ENCODE results near the gene ELL2.

Gene ELL2

DNA sequence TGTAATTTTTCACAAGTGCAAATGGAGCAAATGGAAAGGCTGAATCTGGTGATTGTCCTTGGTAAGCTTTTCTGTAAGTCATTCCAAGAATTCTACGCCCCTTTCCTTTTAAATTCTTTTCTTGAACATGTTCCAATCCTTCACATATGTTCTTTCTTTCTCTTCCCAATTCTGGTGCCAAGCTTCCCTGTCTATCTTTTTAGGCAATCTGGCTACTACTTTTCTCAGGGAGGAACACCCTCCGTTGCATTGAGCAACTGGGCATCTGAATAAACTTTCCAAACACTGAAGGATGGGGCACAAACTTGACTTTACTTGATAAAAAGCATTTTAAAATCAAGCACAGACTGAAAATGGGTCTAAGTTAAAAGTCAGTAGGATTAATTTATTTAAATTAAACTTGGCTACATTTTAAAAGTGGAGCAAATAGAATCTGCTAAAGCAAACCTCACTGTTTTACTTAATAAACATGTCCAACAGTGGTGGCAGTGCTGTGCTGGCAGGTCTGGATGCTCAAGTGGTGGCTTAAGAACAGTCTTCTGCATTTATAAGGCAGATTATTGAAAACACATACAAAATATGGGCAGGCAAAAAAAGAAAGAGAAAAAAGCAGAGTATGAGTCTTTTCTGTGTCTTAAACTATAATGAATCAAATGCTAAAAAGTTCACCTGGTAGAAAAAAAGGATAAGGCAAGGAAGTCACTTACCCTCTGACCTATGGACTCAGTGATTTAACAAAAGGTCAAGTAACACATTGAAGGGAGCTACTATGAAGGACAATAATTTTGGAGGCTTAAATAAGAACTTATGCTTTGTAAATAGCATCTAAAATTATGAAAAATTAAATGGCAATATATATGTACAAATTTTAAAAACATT is 5.4 kb downstream of the ELL2 start:
- DNase-seq (ENCODE audit: low spot score): no peak

GRCh38 chr5:95954716-95955115 is 6.9 kb downstream of the ELL2 start:
- DNase-seq (ENCODE audit: low spot score): no peak

DNA sequence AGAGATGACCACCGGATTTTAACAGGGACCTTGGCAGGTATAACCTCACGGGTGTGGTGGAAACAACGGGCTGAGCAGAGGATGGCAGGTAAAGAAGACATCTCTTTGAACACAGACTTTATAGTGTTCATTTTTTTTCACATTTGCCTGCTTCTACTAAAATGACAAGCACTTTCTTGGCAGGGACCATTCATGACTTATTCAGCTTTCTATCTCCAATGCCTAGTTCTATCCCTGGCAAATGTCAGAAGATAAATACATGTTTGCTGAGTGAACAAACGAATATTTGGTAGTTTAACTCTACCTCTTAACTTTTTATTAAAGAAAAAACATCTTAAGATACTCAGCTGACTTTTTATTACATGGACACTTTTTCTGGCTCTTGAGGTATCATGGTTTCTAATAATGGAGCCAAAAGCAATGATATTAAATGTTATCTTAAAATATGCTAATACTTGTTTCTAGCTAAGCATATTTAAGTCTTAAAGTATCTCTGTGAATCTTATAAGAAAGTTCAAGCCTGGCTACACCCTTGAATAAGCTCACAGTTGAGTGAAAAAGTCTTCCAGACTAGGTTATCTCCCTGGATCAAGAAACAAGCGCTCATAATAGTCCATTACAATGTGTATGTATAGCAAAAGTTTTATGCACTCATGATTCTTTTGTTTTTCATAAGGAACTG is 8.5 kb downstream of the ELL2 start:
- no peak for DNase-seq (ENCODE audit: low spot score)

DNA sequence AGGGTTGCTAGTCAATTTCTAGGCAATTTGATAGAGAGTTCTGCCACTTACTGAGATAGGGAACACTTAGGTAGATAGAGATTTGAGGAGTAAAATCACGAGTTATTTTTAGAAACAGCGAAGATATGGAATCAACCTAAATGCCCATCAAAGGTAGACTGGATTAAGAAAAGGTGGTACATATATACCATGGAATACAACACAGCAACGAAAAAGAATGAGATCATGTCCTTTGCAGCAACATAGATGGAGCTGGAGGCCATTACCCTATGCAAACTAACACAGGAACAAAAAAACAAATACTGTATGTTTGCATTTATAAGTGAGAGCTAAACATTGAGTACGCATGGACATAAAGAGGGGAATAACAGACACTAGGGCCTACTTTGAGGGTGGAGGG is 9.7 kb downstream of the ELL2 start:
- DNase-seq (ENCODE audit: low spot score): no peak

DNA sequence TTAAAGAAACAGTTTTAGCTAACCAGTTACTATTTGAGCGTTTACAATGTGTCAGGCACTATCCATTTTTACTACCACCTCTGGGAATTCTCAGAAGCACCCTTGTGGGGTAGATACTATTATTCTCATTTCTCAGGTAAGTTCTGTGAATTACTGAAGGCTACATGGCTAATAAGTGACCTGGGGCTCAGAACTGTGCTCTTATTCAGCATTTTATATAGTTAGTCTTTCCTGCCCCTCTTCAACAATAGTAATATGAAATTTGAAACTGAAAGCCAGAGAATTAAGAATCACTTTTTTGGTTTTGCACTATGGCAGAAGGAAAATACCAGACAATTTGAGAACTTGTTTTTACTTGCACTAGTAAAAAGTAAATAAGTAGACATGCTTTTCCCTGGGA is 11.8 kb downstream of the ELL2 start:
- no peak for DNase-seq (ENCODE audit: low spot score)

DNA sequence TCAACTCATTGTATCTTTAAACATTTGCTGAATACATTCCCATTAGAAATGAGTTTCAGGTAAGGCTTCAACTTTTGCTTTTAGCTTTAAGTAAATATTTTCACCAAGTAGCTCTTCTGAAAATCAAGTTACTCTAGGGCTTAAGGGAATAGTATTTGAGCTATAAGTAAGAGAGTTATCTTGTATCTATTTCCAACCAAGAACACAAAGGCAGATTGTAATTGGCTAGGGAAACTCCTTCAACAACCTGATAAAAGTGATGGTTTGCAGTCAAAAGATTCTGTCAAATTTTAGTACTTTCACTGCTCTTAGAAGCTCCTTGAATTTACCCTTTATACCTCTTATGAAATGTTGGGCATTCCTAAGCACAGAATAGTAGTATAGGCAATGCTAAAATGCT is 13.0 kb downstream of the ELL2 start:
- no peak for DNase-seq (ENCODE audit: low spot score)

DNA sequence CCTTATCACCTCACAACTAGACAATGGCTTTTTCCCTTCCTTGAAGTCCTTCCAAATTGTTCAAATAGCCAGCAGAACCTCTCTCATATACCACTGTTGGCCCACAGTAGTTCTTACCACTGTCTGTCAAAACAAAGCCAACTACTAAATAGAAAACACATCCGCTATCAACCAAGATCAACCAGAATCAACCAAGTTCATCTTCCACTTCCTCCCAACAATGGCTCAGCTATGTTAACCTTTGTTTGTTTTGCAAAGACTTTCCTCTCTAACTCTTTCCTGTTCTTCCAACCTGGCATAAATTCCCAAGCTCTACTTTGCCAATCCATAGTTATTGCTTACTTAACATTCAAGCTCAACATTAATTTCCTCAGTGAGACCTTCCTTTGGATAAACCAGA is 15.2 kb downstream of the ELL2 start:
- no peak for DNase-seq (ENCODE audit: low spot score)

DNA sequence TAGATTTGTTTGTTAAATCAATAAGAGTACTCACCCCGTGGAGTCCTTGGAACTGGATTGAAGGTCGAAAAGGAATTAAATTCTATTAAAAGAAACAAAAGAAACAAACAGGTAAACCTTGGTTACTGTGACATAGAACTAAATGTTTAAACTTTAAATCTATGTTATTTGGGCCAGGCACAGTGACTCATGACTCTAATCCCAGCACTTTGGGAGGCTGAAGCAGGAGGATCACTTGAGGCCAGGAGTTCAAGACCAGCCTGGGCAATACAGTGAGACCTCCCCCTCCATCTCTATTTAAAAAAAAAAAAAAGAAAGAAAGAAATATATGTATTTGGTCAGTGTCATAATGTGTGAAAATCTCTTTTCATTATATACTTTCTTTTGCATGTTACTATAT is 18.7 kb downstream of the ELL2 start:
- no peak for DNase-seq (ENCODE audit: low spot score)

- DNase-seq (ENCODE audit: low spot score): no peak
Measured at GRCh38 chr5:95942414-95942813, 19.2 kb downstream of the ELL2 start.

DNA sequence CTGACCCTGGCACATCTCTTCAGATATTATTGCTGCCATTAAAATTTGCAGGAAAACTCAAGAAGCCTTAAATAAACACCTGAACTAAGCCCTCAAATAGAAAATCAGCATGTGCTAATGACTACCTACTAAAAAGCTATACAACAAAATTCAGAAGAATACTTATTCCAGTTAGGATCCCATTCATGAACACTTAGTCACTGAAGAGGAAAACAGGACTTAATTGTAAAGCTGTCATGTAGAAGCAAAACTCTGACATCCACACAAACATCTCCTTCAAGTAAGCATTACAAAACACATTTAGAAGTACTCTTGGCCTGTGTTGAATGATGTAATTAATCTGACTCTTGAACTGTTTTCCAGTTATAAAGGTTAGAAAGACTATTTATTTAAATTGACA is 19.9 kb downstream of the ELL2 start:
- DNase-seq (ENCODE audit: low spot score): no peak

DNA sequence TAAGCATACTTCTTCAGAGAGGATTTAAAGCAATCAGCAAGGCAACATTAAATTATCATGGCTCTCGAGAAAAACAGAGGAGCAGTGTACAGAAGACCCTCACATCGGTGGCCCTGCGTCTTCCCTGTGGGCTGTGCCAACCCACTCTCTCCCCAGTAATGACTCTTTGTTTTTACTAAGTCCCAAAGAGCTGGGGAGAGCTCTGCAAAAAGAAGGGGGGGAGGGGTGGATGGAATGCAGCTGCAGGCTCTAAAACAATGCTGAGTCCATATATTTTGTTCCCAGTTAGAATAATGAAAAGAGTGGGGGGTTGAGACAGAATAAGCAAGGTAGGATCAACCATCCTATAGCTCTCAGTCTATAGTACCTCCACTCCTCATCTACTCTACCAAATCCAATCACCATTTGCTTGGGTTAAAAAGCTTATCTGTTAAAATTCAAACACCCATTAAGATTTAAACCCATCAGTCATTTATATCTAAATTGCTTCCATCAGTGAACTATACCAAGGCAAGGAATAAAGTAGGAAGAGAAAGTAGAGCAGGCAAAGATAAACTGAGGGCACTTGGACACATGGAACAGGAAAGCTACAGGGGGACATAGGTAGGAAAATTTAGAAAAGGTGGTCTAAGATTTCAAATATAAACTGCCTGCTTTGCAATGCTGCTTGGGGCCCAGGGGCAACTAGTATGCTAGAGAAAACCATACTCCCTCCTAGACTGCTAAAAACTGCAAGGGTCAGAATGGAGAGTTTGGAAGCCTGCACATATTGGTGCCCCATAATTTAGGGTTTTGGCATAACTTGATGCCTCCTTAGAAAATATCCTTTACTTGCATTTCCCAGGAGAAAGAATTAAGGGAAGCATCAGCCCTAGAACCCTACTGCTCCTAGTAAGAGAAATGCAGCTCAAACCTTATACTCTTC is 20.6 kb downstream of the ELL2 start:
- no peak for DNase-seq (ENCODE audit: low spot score)

DNA sequence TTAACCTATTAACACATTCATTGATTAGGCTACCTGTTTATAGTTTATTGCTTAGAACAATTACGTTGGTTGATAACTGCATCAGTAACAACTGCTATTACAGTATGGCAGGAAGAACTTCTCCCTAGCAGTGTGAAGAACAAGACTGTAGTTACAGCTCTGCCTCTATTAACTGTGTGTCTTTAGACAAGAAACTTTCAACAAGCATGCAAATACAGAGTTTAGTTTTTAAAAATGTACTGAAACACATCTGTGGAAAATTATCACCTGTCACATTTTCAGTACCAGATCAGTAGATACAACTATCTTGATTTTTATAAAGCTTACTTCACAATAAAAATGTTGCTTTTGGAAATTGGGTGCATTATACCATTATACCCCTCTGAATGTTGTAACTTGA is 22.2 kb downstream of the ELL2 start:
- no peak for DNase-seq (ENCODE audit: low spot score)

DNA sequence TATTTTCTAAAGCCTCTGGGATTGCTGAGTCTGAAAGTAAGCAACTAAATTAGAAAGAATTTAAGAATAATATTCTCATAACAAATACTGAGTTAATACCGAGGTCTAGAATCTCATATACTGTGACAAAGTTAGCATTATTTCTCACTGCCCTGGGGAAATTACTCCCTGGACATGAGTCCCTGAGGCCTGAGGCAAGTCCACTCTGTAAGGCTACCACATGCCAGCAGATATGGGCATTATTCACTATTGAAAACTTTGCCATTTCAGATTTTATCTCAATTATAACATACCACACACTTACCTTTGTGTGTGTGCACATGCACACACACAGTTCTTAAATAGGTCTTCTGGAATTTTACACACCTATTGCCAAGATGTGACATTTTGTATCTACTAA is 22.9 kb downstream of the ELL2 start:
- no peak for DNase-seq (ENCODE audit: low spot score)

- DNase-seq (ENCODE audit: low spot score): no peak
Measured at GRCh38 chr5:95938347-95938746, 23.3 kb downstream of the ELL2 start.

DNA sequence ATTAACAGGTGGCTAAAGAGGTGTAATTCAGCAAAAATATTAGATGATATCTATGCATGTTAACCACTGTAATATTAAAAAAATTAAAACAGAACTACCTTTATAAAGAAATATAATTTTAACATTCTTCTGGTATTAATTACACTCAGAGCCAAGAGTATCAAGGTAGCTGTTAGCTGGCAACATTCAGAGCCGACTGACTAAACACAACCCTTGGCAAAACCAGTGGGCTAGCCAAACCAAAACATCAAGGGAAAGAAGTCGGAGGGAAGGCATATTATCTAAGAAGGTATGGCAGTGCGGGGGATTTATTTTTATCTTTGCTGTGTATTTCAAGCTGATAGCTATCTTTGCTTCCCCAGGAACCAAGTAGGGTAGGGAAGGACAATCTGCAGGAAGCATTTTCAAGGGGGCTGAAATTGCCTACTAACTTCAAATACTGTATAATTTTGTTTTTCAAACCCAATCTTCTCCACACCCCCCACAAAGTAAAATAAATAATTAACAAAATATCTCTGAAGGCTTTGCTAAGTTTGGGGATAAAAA is 24.0 kb downstream of the ELL2 start:
- DNase-seq (ENCODE audit: low spot score): no peak

DNA sequence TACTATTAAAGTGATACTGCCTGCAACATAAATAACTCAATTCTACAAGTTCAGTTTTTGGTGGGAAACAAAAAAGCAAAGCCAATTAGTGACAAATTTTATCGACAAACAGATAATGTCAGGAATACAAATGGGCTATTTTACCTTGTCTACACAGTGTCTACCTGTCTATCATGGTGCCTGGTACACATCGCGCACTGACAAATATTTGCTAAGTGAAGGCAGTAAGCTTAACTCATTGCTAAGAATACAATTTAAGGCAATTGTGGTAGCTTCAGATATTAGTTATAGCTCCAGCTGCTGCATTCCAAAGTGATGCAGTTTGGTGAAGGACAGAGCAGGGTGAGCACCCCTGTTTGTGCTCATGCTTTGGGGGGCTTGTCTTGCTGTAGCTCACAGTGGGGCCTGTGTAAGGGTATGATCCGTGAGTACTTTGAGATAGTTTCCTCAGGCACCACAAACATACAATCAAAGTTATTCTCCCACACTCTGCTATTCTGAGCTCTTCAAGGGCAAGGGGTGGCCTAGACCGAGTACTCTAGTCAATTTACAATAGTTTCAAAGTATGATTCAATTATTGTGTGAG is 24.7 kb downstream of the ELL2 start:
- DNase-seq (ENCODE audit: low spot score): no peak

DNA sequence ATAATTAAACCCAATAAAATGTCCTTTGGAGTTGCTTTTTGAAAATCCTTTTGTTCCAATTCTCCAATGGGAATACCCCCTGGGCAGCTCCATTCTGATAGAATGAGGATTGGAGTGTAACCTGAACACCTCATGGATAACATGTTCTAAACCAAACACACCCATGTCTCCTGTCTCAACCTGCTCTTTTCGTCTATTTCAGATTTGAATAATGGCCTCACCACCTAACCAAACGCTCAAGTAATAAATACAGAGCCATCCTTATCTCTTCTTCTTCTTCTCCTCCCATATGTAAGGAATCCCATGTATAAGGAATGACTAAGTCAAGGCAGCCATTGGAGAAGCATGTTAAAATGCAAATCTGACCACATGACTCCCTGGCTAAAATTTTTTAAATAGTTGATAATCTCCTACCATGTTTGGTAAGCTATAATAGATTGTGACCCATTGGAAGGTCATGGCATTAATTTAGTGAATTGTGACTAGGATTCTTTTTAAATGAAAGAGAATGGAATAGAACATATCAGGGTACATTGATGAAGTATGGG is 26.0 kb downstream of the ELL2 start:
- DNase-seq (ENCODE audit: low spot score): no peak

DNA sequence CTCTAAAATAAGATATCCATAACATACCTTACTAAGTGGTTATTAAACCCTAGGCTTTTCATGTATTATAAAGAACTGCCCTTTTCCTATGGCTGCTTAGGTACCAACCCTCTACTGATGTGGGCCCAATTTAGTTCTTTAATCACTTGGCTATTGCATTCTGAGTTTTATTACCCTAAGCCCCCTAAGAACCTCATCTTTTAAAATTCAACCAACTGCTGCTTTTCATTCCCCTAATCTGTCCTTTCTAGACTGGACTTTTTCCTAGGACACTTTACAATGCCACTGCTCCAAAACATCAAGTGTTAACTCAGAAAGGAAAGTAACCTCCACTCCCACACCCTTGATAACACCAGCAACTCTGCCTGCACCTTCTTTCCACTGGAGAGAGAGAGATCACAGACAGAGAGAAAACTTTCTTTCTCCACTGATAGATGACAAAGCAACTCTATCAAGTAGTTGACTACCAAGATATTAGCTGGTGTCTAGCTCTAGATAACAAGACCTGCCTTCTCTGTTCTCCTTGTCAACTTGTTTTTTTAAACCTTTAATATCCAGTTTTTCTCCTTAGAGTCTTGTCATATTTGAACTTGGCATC is 27.3 kb downstream of the ELL2 start:
- no peak for DNase-seq (ENCODE audit: low spot score)

- DNase-seq (ENCODE audit: low spot score): no peak
Measured at GRCh38 chr5:95932941-95933340, 28.7 kb downstream of the ELL2 start.

GRCh38 chr5:95931079-95931833 is 30.4 kb downstream of the ELL2 start:
- no peak for DNase-seq (ENCODE audit: low spot score)
